Stomach (tissue), 9 donors: ENCODE results near the gene ZNF384. TPM values are rescaled to one million over a fixed set of nuclear protein-coding genes. Genes with fewer than 3 reads are reported as not detected.

ENCODE experiments used
- DNase-seq, 2 donors: peaks; one replicate each; pipeline versions ENCODE4 v3.0.0 to v3.0.0-alpha.2; 2013 to 2019
- H3K27ac ChIP-seq, 5 donors: fragments of 200-600 bp in 4 of 5; sonication (generic) in 4 of 5; one replicate each; pipeline ENCODE4 v1.5.1; 2013 to 2019; ENCODE audit warnings: mild to moderate bottlenecking in 1 of 5, moderate library complexity in 1 of 5
- H3K27me3 ChIP-seq, 3 donors: fragments of 200-600 bp; sonication (generic); one replicate each; pipeline ENCODE4 v1.5.1; 2017 to 2019; ENCODE audit warnings: mixed run types in 1 of 3
- H3K36me3 ChIP-seq, 4 donors: fragments of 200-600 bp; sonication (generic); 1 replicate in 3 of 4; 2 replicates in 1 of 4; pipeline ENCODE4 v1.5.1; 2016 to 2019
- H3K4me1 ChIP-seq, 4 donors: fragments of 200-600 bp; sonication (generic); one replicate each; pipeline ENCODE4 v1.5.1; 2016 to 2019
- H3K4me3 ChIP-seq, 4 donors: fragments of 200-600 bp; sonication (generic) in 3 of 4; one replicate each; pipeline ENCODE4 v1.5.1; 2016 to 2019; ENCODE audit warnings: mild to moderate bottlenecking in 1 of 4
- H3K9me3 ChIP-seq, 4 donors: fragments of 200-600 bp; sonication (generic); one replicate each; pipeline ENCODE4 v1.5.1; 2016 to 2019
- CTCF ChIP-seq, 7 experiments: fragments of 450-650 bp in 4 of 7; fragments of 200-600 bp in 3 of 7; sonication (generic) in 3 of 7; IDR thresholded peaks; one replicate each; pipeline ENCODE4 v1.5.1; 2016 to 2019; ENCODE audit warnings: antibody characterized with exemption in 7 of 7, control low read depth in 2 of 7, mild to moderate bottlenecking in 1 of 7
- EP300 ChIP-seq: sonication (generic); formaldehyde crosslinking; IDR thresholded peaks from one replicate; pipeline ENCODE4 v1.6.1; 2017; ENCODE audit warnings: antibody characterized with exemption
- POLR2A ChIP-seq, 4 donors: fragments of 450-650 bp; IDR thresholded peaks; one replicate each; pipeline ENCODE4 v1.6.1; 2016; ENCODE audit warnings: antibody characterized with exemption in 4 of 4, control low read depth in 2 of 4, mild to moderate bottlenecking in 1 of 4, moderate library complexity in 1 of 4
- POLR2AphosphoS5 ChIP-seq, 3 donors: sonication (generic); formaldehyde crosslinking; IDR thresholded peaks; one replicate each; pipeline ENCODE4 v1.6.1; 2016; ENCODE audit warnings: antibody characterized with exemption in 3 of 3
- WGBS, 5 donors: extraction: QIAGEN DNeasy Blood & Tissue Kit in 3 of 5; methylation state at CpG; one replicate each; pipeline versions ENCODE4 v1.1.5 to v1.1.7; 2013 to 2018; 5-methylcytosine and 5-hydroxymethylcytosine counted together
- intact Hi-C: fragments of 100-400 bp; cut with DNase I; formaldehyde crosslinking; loops from one replicate; pipeline ENCODE4 v1.15.1; 2023; ENCODE audit warnings: low total_unique reads
- polyA plus RNA-seq, 3 donors: library from polyadenylated mRNA; stranded (reverse); fragments of 200-250 nt; gene quantifications; one replicate each; pipeline ENCODE4 v1.2.3, GENCODE V29; 2013
- total RNA-seq, 5 donors: library from RNA; depleted of rRNA; stranded (reverse); fragments of >200 nt; gene quantifications; one replicate each; pipeline versions ENCODE4 v1.1.0 to v1.2.3, GENCODE V29; 2014 to 2016
- donor health status: healthy with polysubstance abuse.
- donor health status: Bipolar disorder and iron deficiency.
- donor health status: healthy.

The ZNF384 gene
- total and polyA plus RNA-seq, 8 donors: 16.5 to 207 (median 28.1) TPM

GRCh38 chr12:6699989-6700645, 10.9 kb upstream of the ZNF384 start:
- Histone ChIP-seq H3K36me3 (no peaks in the 10 kb centered on the region), H3K27me3 (peaks cover 9 to 98% (median 62%) of the 10 kb centered on the region in 3 donors), H3K9me3 (no peaks in the 10 kb centered on the region), H3K4me1 (peaks cover 14 to 22% (median 18%) of the 10 kb centered on the region in 4 donors), H3K27ac (peak overlapping the region in 1 of 5 donors; percentile 16), H3K4me3 (peak overlapping the region; percentile 46 to 68 (median 52))
- no peak for TF ChIP-seq POLR2AphosphoS5 (IDR thresholded peaks at IDR 0.05)
- no peak for TF ChIP-seq POLR2A (IDR thresholded peaks at IDR 0.05)
- no peak for TF ChIP-seq EP300
- TF ChIP-seq CTCF (IDR thresholded peaks at IDR 0.05): no peak
- 0 to 2% (median 1%) methylated on average over 32 to 64 of the region's 65 CpGs for WGBS, 5 donors
- intact Hi-C loops: no loop called here
- peak in 1 of 2 donors; percentile 60 for DNase-seq

- Histone ChIP-seq H3K4me1 (peaks cover 14 to 22% (median 18%) of the 10 kb centered on the region in 4 donors), H3K27ac (peak overlapping the region in 1 of 5 donors; percentile 16), H3K4me3 (peak overlapping the region; percentile 46 to 68 (median 52)), H3K27me3 (peaks cover 9 to 97% (median 62%) of the 10 kb centered on the region in 3 donors), H3K36me3 (no peaks in the 10 kb centered on the region), H3K9me3 (no peaks in the 10 kb centered on the region)
- no peak for TF ChIP-seq POLR2A (IDR thresholded peaks at IDR 0.05)
- TF ChIP-seq CTCF (IDR thresholded peaks at IDR 0.05): no peak
- TF ChIP-seq POLR2AphosphoS5 (IDR thresholded peaks at IDR 0.05): no peak
- TF ChIP-seq EP300: no peak
- intact Hi-C loops: no loop called here
- no peak for DNase-seq
- 14 to 21% (median 18%) methylated on average over 16 of the region's 16 CpGs for WGBS, 5 donors
Measured at GRCh38 chr12:6699259-6699988, 10.2 kb upstream of the ZNF384 start.

GRCh38 chr12:6698352-6699046, 9.3 kb upstream of the ZNF384 start:
- Histone ChIP-seq H3K4me1 (peaks cover 14 to 22% (median 18%) of the 10 kb centered on the region in 4 donors), H3K4me3 (no peak overlapping the region), H3K27ac (no peak overlapping the region), H3K9me3 (no peaks in the 10 kb centered on the region), H3K36me3 (no peaks in the 10 kb centered on the region), H3K27me3 (peaks cover 9 to 93% (median 54%) of the 10 kb centered on the region in 3 donors)
- DNase-seq: no peak
- no peak for TF ChIP-seq POLR2AphosphoS5 (IDR thresholded peaks at IDR 0.05)
- no peak for TF ChIP-seq POLR2A (IDR thresholded peaks at IDR 0.05)
- TF ChIP-seq CTCF (IDR thresholded peaks at IDR 0.05): no peak
- TF ChIP-seq EP300: no peak
- intact Hi-C loops: no loop called here
- 53 to 60% (median 56%) methylated on average over 8 of the region's 8 CpGs for WGBS, 5 donors
